Neural progenitor cell (in vitro differentiated cells): ENCODE data around the gene MMD.

Source experiments
- CTCF ChIP-seq: fragments of 200-600 bp; sonication (generic); IDR thresholded peaks from 2 replicates; pipeline ENCODE4 v1.5.1; 2017; ENCODE audit warnings: antibody characterized with exemption, mild to moderate bottlenecking
- EZH2phosphoT487 ChIP-seq: fragments of 200-600 bp; sonication (generic); IDR thresholded peaks from 2 replicates; pipeline ENCODE4 v1.6.1; 2017; ENCODE audit warnings: antibody characterized with exemption

DNA sequence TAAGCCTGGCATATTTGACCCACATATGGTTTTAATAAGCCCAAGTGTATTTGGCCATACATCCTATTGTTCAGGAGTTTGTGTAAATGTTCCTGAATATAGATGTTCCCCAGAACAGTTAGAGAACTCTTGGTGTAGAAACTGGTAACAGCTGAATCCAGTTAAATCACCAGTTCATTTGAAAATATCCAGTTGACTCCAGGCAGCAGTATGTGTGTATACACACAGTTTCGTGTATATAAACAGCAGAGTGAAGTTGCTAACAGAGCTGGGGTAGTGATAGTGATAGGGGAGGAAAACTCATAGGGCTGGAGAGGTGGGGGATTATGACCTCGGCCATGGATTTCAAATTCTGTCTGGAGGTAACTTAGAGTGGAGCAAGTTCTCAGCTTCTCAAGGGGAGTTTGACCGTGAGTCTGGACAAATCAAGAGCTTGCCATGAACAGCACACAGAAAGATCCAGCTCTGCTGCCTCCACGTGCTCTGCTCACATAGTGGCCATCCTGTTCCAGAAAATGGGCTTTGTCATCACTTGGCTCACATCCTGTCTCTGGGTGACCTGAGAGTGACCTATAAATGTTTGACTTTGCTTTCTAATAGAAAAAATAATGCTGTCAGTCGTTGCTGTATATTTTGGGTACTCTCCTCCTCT, 30.6 kb upstream of the MMD start:
- TF ChIP-seq CTCF (no peak), EZH2phosphoT487 (no peak)
